Iris pigment epithelial cell (primary cell): ENCODE data around the gene ZNF827.

Experiments
- DNase-seq: peaks from one replicate; pipeline ENCODE4 v3.0.0-alpha.2; 2011; ENCODE audit warnings: low read depth

The ZNF827 gene

GRCh38 chr4:145719752-145720624 lies 218.6 kb downstream of the ZNF827 start:
- no peak for DNase-seq

GRCh38 chr4:145716661-145717200 lies 221.9 kb downstream of the ZNF827 start:
- no peak for DNase-seq

GRCh38 chr4:145716200-145716599 lies 222.4 kb downstream of the ZNF827 start:
- peak; percentile 37 for DNase-seq

GRCh38 chr4:145709843-145710242 lies 228.8 kb downstream of the ZNF827 start:
- peak; percentile 91 for DNase-seq

- DNase-seq = no peak
Measured at GRCh38 chr4:145709336-145709735, 229.3 kb downstream of the ZNF827 start.
